HCT116 (cell line): ENCODE results near the gene FMN2. TPM values are rescaled to one million over a fixed set of nuclear protein-coding genes. Genes with fewer than 3 reads are reported as not detected.

ENCODE experiments used
- ATAC-seq: fragments of 200-7000 bp; cut with Tn5 transposase; 2 replicates; pipeline ENCODE4 v1.9.1; 2020; ENCODE audit warnings: mild to moderate bottlenecking, moderate library complexity
- BruUV-seq: library from RNA; stranded (reverse); fragments of 400-500 nt; replicated peaks from 2 replicates; lab custom pipeline; 2021; lab: Mats Ljungman, UMichigan
- CTCF ChIA-PET: fragments of 300-600 bp; sonication (Branson Sonifier 250); formaldehyde crosslinking; loops from one replicate; lab custom pipeline; 2021; ENCODE audit warnings: antibody characterized with exemption; lab: Charles Lee
- POLR2A ChIA-PET: fragments of 300-600, 350-600 bp; sonication (Branson Sonifier 250); formaldehyde crosslinking; loops from one replicate; lab custom pipeline; 2021; ENCODE audit warnings: antibody characterized with exemption; lab: Charles Lee
- RAD21 ChIA-PET, 2 experiments: fragments of 300-600 bp; sonication (Branson Sonifier 250); formaldehyde crosslinking; loops; one replicate each; lab custom pipeline; 2023; ENCODE audit warnings: low total read pairs in 2 of 2; ENCODE audit not compliant: uncharacterized antibody in 2 of 2, unreplicated experiment in 2 of 2, low non-redundant PET in 1 of 2; lab: Charles Lee
- DNase-seq: peaks from one replicate; pipeline ENCODE4 v3.0.0-alpha.2; 2010; ENCODE audit warnings: low read depth, low spot score
- H2AFZ ChIP-seq: fragments of 200-600 bp; shearing (Covaris generic), sonication (generic); 2 replicates; pipeline ENCODE4 v1.6.1; 2017; ENCODE audit warnings: low read depth, mixed run types, mixed read lengths, antibody characterized with exemption, low read length; ENCODE audit not compliant: poor library complexity, severe bottlenecking
- H3K27ac ChIP-seq: 2 replicates; pipeline ENCODE4 v1.5.1; 2012; ENCODE audit warnings: low read depth, low read length
- H3K27me3 ChIP-seq: fragments of 200-600 bp; sonication (generic); 2 replicates; pipeline ENCODE4 v1.6.1; 2016; ENCODE audit warnings: mixed run types, low read length, mixed read lengths; ENCODE audit not compliant: insufficient read depth
- H3K36me3 ChIP-seq, 2 experiments: fragments of 200-500 bp in 1 of 2; fragments of 200-600 bp in 1 of 2; sonication (Bioruptor generic) in 1 of 2; sonication (generic) in 1 of 2; 2 replicates each; pipeline versions ENCODE4 v1.5.1 to v1.6.1; 2014 to 2016; ENCODE audit warnings: low read length in 2 of 2, inconsistent platforms in 1 of 2, mixed read lengths in 1 of 2, mixed run types in 1 of 2; ENCODE audit not compliant: insufficient read depth in 2 of 2, control insufficient read depth in 1 of 2
- H3K4me1 ChIP-seq, 2 experiments: fragments of 200-600 bp in 1 of 2; sonication (generic) in 1 of 2; 2 replicates each; pipeline versions ENCODE4 v1.5.1 to v1.6.1; 2012 to 2017; ENCODE audit warnings: low read length in 2 of 2, inconsistent platforms in 1 of 2, mild to moderate bottlenecking in 1 of 2, mixed read lengths in 1 of 2, mixed run types in 1 of 2, moderate library complexity in 1 of 2; ENCODE audit not compliant: insufficient read depth in 2 of 2, control insufficient read depth in 1 of 2
- H3K4me2 ChIP-seq: fragments of 200-600 bp; sonication (generic); 2 replicates; pipeline ENCODE4 v1.6.1; 2017; ENCODE audit warnings: mixed run types, low read length, mixed read lengths
- H3K4me3 ChIP-seq, 2 experiments: fragments of 200-600 bp in 1 of 2; sonication (generic) in 1 of 2; replicated peaks in 1 of 2; 2 replicates each; pipeline ENCODE4 v1.5.1; 2011 to 2016; ENCODE audit warnings: low read length in 2 of 2, control low read depth in 1 of 2, low read depth in 1 of 2, mild to moderate bottlenecking in 1 of 2, mixed read lengths in 1 of 2, mixed run types in 1 of 2
- H3K79me2 ChIP-seq: fragments of 200-600 bp; sonication (generic); 2 replicates; pipeline ENCODE4 v1.6.1; 2017; ENCODE audit warnings: mild to moderate bottlenecking, mixed run types, low read length, moderate library complexity, mixed read lengths; ENCODE audit not compliant: insufficient read depth
- H3K9ac ChIP-seq: fragments of 200-600 bp; sonication (generic); 2 replicates; pipeline ENCODE4 v1.6.1; 2016; ENCODE audit warnings: low read length, mixed read lengths
- H3K9me2 ChIP-seq: fragments of 200-600 bp; sonication (generic), shearing (Covaris generic); 2 replicates; pipeline ENCODE4 v1.6.1; 2017; ENCODE audit warnings: mixed run types, mild to moderate bottlenecking, moderate library complexity; ENCODE audit not compliant: insufficient read depth
- H3K9me3 ChIP-seq, 2 experiments: fragments of 200-500 bp in 1 of 2; fragments of 200-600 bp in 1 of 2; sonication (Bioruptor generic) in 1 of 2; sonication (generic) in 1 of 2; 2 replicates each; pipeline ENCODE4 v1.6.1; 2014 to 2017; ENCODE audit warnings: low read length in 2 of 2, mixed read lengths in 2 of 2, inconsistent platforms in 1 of 2, low read depth in 1 of 2, mild to moderate bottlenecking in 1 of 2, mixed run types in 1 of 2, moderate library complexity in 1 of 2; ENCODE audit not compliant: control insufficient read depth in 1 of 2, insufficient read depth in 1 of 2
- H4K20me1 ChIP-seq: fragments of 200-600 bp; sonication (generic), shearing (Covaris generic); 2 replicates; pipeline ENCODE4 v1.6.1; 2017; ENCODE audit warnings: mixed run types, mild to moderate bottlenecking, moderate library complexity; ENCODE audit not compliant: insufficient read depth
- CBX3 ChIP-seq: IDR thresholded peaks from 2 replicates; pipeline ENCODE4 v1.6.1; 2012; ENCODE audit warnings: low read depth
- EGR1 ChIP-seq: IDR thresholded peaks from 2 replicates; pipeline ENCODE4 v1.6.1; 2012; ENCODE audit warnings: low read depth
- ELF1 ChIP-seq: IDR thresholded peaks from 2 replicates; pipeline ENCODE4 v1.6.1; 2012; ENCODE audit warnings: low read depth, borderline replicate concordance
- EZH2 ChIP-seq: fragments of 200-600 bp; sonication (generic); IDR thresholded peaks from 2 replicates; pipeline ENCODE4 v1.6.1; 2017; ENCODE audit warnings: antibody characterized with exemption, mixed run types
- EZH2phosphoT487 ChIP-seq: fragments of 200-600 bp; IDR thresholded peaks from 2 replicates; pipeline ENCODE4 v1.6.1; 2018; ENCODE audit warnings: antibody characterized with exemption, borderline replicate concordance
- RAD21 ChIP-seq: IDR thresholded peaks from 2 replicates; pipeline ENCODE4 v1.6.1; 2012; ENCODE audit warnings: low read depth, mild to moderate bottlenecking
- SIN3A ChIP-seq: IDR thresholded peaks from 2 replicates; pipeline ENCODE4 v1.6.1; 2012; ENCODE audit warnings: low read depth
- SP1 ChIP-seq: IDR thresholded peaks from 2 replicates; pipeline ENCODE4 v1.6.1; 2012; ENCODE audit warnings: low read depth
- TCF7L2 ChIP-seq: IDR thresholded peaks from 2 replicates; pipeline ENCODE4 v1.7.0; 2011; ENCODE audit warnings: borderline replicate concordance, inconsistent platforms; ENCODE audit not compliant: insufficient read depth, insufficient read length; ENCODE audit errors: extremely low read depth
- YY1 ChIP-seq: IDR thresholded peaks from 2 replicates; pipeline ENCODE4 v1.6.1; 2011; ENCODE audit warnings: low read length, low read depth, moderate library complexity, mild to moderate bottlenecking; ENCODE audit not compliant: insufficient replicate concordance; ENCODE audit errors: extremely low read depth
- ZFX ChIP-seq: fragments of 450-650 bp; IDR thresholded peaks from 2 replicates; pipeline ENCODE4 v1.6.1; 2017
- intact Hi-C: fragments of 100-400 bp; cut with micrococcal nuclease; formaldehyde crosslinking; loops from 2 replicates; pipeline ENCODE4 v1.10.0; 2022
- total RNA-seq: library from RNA; stranded (reverse); gene quantifications from one replicate; pipeline ENCODE4 v1.2.1, GENCODE V29; 2021; ENCODE audit not compliant: unreplicated experiment
- TF ChIP-seq, protein P1 (sequence below): IDR thresholded peaks from 2 replicates; pipeline ENCODE4 v1.6.1; 2012; ENCODE audit warnings: low read depth
- TF ChIP-seq, protein P2 (sequence below): IDR thresholded peaks from 2 replicates; pipeline ENCODE4 v1.6.1; 2012

The FMN2 gene
- total RNA-seq, 1 experiment from 2014 or later = not detected

GRCh38 chr1:240092301-240093119, 827 bp downstream of the FMN2 start:
- Histone ChIP-seq H3K4me1 (no peaks in the 10 kb centered on the region), H3K79me2 (no peaks in the 10 kb centered on the region), H3K27ac (no peak overlapping the region), H3K9ac (no peak overlapping the region), H3K4me3 (no peak overlapping the region), H3K9me3 (peaks cover 4 to 9% of the 10 kb centered on the region in 2 experiments; a peak in 2 of 4 replicates), H2AFZ (no peak overlapping the region), H3K36me3 (no peaks in the 10 kb centered on the region), H3K9me2 (no peaks in the 10 kb centered on the region), H3K27me3 (no peaks in the 10 kb centered on the region), H4K20me1 (no peaks in the 10 kb centered on the region), H3K4me2 (no peak overlapping the region)
- no peak for TF ChIP-seq EZH2
- TF ChIP-seq EZH2phosphoT487 = no peak
- TF ChIP-seq TCF7L2 = no peak
- no peak for TF ChIP-seq SP1
- no peak for TF ChIP-seq CBX3
- TF ChIP-seq EGR1 = no peak
- TF ChIP-seq ZFX = no peak
- TF ChIP-seq, protein P1, sequence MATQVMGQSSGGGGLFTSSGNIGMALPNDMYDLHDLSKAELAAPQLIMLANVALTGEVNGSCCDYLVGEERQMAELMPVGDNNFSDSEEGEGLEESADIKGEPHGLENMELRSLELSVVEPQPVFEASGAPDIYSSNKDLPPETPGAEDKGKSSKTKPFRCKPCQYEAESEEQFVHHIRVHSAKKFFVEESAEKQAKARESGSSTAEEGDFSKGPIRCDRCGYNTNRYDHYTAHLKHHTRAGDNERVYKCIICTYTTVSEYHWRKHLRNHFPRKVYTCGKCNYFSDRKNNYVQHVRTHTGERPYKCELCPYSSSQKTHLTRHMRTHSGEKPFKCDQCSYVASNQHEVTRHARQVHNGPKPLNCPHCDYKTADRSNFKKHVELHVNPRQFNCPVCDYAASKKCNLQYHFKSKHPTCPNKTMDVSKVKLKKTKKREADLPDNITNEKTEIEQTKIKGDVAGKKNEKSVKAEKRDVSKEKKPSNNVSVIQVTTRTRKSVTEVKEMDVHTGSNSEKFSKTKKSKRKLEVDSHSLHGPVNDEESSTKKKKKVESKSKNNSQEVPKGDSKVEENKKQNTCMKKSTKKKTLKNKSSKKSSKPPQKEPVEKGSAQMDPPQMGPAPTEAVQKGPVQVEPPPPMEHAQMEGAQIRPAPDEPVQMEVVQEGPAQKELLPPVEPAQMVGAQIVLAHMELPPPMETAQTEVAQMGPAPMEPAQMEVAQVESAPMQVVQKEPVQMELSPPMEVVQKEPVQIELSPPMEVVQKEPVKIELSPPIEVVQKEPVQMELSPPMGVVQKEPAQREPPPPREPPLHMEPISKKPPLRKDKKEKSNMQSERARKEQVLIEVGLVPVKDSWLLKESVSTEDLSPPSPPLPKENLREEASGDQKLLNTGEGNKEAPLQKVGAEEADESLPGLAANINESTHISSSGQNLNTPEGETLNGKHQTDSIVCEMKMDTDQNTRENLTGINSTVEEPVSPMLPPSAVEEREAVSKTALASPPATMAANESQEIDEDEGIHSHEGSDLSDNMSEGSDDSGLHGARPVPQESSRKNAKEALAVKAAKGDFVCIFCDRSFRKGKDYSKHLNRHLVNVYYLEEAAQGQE = no peak
- TF ChIP-seq SIN3A = no peak
- TF ChIP-seq, protein P2, sequence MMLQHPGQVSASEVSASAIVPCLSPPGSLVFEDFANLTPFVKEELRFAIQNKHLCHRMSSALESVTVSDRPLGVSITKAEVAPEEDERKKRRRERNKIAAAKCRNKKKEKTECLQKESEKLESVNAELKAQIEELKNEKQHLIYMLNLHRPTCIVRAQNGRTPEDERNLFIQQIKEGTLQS = no peak
- TF ChIP-seq RAD21 = no peak
- TF ChIP-seq ELF1 = no peak
- TF ChIP-seq YY1 = no peak
- BruUV-seq = no TSS peak
- ChIA-PET RAD21 (no interaction called here), POLR2A (no interaction called here), CTCF (no interaction called here)
- ATAC-seq (no peak), DNase-seq (no peak)
- intact Hi-C loops = no loop called here
